ENCODE measurements around the gene KCNQ2.

DNA sequence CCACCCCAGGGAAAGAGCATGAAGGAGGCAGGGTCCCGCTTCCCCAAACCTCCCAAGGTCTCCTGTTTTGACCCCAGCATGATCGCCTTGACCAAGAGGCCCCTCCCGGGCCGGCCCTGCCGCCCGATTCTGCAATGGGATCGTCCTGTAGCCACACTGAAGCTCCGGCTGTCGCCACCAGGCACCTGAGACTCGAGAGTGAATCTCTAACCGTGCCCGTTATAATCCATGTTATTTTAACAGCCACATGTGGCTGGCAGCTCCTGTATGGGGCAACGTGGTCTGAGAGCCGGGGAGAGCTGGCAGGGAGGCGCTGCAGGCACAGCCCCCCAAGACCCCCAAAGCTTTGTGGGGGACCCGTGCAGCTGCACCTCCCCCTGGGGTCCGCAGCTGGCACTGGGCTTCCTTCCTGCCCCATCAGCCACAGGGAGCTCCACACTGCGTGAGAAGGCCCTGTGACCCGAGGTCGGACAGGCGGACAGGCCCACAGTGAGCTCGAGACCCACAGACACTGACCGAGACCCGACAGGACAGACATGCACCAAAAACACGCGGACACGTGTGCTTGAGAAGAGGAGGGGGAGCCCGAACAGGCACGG is 51.3 kb downstream of the KCNQ2 start:
- TF ChIP-seq, protein P1, sequence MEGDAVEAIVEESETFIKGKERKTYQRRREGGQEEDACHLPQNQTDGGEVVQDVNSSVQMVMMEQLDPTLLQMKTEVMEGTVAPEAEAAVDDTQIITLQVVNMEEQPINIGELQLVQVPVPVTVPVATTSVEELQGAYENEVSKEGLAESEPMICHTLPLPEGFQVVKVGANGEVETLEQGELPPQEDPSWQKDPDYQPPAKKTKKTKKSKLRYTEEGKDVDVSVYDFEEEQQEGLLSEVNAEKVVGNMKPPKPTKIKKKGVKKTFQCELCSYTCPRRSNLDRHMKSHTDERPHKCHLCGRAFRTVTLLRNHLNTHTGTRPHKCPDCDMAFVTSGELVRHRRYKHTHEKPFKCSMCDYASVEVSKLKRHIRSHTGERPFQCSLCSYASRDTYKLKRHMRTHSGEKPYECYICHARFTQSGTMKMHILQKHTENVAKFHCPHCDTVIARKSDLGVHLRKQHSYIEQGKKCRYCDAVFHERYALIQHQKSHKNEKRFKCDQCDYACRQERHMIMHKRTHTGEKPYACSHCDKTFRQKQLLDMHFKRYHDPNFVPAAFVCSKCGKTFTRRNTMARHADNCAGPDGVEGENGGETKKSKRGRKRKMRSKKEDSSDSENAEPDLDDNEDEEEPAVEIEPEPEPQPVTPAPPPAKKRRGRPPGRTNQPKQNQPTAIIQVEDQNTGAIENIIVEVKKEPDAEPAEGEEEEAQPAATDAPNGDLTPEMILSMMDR (IDR thresholded peaks at IDR 0.05): no peak
- TF ChIP-seq EZH2phosphoT487 (IDR thresholded peaks at IDR 0.05): no peak
- no peak for TF ChIP-seq EZH2 (IDR thresholded peaks at IDR 0.05)
